GM21515 (cell line): ENCODE results near the gene CHRDL2.

Experiments used
- ATAC-seq: cut with Tn5 transposase; IDR thresholded peaks from one replicate; pipeline ENCODE4 v1.9.1; 2021; ENCODE audit not compliant: unreplicated experiment

CHRDL2 gene

DNA sequence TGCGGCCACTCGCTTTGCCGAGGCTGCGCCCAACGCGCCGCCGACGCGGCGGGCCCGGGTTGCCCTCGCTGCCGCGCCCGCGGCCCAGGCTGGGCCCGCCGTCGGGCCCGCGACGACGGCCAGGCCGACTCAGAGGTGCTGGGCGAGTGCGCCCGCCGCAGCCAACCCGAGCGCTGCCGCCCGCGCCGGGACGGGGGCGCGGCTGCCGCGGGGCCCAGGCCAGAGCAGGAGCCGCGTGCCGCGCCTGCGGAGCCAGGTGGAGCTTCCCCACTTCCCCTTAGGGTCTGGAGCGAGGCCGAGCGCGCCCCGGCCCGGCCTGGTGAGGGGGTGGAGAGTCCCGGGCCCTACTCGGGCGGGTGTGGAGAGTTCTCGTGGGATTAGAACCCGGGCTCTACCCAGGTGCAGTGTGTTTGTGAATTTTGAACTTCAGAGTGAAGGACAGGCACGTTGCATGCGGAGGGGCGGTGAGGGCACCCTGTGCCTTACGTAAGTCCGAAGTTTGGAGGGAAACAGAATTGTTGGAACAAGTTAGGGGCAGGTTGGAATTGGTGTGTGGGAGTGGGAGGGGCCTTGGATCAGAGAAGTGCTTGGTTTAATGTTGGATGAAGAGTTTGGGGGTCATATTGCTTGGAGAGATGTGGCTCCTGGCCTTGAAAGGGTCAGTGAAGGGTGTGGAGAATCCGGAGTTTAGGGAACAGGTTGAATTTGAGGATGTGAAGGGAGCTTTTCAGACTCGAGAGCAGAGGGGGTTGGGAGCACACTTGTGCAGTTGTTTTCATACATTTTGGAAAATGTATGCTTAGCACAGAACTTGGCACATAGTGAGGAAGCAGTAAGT, 18.1 kb upstream of the CHRDL2 start:
- peak; percentile 55 for ATAC-seq

GRCh38 chr11:74748211-74749126, 17.2 kb upstream of the CHRDL2 start, which contains the start of gene RNF169:
Gene RNF169 (plus strand): TSS chr11:74748849. CDS start chr11:74748881, 32 bp downstream.
- peak; percentile 97 for ATAC-seq

DNA sequence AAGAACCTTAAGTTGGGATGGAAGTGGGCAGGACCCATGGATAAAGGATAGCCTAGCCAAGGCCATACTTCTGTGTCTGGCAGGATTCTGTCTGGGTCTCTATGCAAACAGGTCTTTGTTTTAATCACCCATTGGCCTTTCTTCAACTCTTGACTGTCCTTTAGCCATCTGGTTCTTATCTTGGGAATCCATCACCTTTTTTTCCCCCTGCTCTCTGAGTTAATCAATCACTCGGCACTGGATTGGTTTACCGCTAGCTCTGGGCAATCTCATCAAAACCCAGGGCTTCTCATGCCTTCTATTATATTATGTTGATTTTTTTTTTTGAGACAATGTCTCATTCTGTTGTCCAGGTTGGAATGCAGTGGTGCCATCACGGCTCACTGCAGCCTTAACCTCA, 15.6 kb upstream of the CHRDL2 start:
- no peak for ATAC-seq

DNA sequence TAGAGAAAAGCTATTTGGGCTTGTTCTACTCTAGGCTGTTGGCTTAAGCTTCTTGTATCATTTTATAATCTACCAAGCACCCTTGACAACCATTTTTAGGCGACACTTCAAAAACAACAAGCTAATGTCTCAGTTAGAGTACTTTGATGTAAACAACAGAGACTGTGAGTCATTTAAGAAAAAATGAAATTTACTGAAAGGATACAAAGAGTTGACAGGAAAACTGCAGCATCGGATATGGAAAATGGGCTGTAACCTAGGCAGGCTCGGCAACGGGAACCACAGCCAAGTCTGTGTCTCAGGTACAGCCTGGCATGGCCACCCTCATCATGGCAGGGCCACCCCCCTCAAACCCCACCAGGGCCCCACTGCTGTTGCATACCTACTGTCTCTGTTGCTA, 13.1 kb upstream of the CHRDL2 start:
- ATAC-seq: no peak

- no peak for ATAC-seq
These were observed 12.4 kb upstream of the CHRDL2 start for GRCh38 chr11:74743640-74744039.

DNA sequence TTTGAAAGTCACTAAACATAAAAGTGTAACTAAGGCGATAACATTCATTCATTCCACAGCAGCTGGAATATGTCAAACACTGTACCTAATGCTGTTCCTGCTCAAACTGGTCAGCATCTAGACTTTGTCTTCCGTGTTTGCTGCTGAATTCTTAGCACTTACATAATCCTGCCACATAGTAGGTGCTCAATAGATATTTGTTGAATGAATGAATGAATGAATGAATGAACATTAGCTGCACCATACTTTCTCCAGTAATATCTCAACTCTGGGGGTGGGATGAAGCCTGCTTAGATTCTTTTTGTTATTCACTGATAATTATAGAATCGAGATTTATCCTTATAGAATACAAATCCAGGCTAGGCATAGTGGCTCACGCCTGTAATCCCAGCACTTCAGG, 10.8 kb upstream of the CHRDL2 start:
- no peak for ATAC-seq

DNA sequence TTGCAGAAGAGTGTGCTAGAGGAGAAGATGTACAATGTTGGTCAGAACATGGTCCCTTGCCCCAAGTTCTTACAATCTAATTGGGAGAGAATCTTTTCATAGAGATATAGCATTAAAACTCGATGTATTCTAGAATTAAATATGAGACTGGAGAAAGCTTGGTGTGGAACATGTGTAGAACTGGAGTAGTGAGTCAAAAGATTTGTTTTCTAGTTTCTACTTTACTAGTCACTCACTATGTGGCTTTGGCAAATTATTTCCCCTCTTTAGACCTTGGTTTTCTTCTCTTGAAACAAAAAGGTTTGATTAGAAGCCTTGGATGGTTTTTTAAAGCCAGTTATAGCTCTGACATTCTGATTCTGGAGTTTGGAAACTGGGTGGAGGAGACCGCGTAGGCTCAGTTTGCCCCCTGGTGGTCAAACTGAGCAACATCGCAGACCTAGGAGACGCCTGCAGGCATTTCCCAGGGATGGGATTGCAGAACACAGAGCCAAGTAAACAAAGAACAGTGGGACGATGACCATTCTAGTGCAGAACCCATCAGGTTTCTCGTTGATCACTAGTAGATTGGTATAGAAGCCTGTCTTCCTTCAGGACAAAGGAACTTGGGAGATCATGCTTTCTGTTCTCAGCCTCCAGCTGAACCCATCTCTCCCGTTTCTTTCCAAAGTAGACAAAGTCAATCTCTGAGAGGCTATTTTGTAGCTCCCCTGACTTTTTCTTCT, 8.5 kb upstream of the CHRDL2 start:
- no peak for ATAC-seq

DNA sequence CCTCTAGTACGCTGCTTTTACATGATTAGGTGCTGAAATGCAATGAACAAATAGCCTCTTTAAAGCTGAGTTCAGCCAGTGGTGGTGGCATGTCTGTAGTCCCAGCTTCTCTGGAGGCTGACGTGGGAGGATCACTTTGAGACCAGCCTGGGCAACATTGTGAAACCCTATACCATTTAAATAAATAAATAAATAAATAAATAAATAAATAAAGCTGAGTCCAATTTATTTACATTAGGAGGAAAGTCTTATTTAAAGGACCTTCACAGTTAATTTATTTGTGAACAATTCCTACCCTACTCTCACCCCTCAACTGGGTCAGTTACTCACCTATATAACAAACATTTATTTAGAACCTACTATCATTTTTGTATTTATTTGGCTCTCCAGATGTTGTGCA, 4.8 kb upstream of the CHRDL2 start:
- no peak for ATAC-seq

DNA sequence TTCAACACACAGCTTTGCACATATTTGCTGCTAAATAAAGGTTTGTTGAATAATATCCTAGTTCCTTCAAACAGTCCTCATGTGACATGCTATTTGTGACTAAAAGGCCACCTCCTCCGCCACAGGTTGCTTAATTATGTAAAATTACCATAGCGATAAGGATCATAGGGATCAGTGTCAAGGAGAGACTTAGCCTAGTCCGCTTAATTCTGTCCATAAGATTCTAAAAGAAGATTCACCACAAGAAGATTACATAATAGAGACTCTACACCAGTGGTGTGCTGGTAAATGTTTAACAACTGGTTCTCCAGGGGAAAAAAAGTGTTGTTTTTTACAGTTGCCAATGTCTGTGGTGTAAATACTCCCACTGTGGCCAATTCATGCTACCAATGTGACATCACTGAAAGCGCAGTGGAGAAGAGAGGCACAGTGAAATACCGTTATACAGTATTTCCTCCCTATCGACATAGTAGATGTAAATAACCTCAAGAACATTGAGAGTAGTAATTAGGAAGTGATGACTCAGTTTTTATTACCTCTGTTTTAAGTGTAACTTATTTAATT, 4.2 kb upstream of the CHRDL2 start:
- ATAC-seq: no peak

DNA sequence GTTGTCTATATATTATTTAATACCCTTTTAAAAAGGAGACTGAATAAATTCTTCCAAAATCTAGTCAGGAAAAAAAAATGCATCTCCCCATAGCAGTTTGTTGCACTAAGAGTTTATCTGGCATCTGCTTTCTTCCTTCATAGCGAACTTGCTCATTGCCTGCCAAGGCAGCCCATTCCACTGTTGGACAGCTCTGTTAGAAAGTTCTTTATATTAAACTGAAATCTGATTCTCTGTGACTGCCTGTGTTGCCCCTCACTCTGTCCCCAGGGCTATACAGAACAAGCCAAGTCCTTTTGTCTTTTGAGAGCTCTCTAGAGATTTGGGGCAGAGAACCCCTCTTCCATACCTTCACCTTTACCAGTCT, 3.3 kb upstream of the CHRDL2 start:
- ATAC-seq: no peak

DNA sequence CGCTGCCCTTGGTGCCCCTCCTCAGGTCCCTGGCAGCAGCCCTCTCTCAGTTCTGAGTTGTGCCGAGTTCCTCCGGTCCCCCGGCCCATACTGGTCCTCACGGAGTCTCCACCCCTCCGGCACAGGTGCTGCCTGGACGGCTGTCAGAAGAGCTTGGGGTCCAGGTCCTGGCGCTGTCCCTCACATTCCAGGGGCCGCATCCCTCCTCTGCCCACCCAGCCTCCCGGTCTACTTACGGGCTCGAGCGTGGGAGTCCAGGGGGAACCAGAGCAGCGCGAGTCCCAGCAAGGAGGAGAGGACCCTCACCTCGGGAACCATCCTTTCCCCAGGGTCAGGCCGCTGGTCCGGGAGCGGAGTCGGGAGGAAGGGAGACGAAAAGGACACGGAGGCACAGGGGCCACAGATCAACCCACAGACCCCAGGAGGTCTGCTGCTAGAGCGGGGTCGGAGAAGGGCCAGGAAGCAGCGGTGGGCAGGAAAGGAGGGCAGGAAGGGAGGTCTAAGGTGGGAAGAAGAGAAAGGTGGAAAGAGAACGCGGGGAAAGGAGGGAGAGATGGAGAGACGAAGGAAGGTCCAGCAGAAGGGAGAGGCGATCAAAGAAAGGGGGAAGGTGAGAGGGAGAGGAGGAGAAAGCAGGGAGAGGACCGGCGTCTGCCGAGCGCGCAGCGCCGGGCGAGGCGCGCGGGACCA, 510 bp downstream of the CHRDL2 start:
- ATAC-seq: no peak

DNA sequence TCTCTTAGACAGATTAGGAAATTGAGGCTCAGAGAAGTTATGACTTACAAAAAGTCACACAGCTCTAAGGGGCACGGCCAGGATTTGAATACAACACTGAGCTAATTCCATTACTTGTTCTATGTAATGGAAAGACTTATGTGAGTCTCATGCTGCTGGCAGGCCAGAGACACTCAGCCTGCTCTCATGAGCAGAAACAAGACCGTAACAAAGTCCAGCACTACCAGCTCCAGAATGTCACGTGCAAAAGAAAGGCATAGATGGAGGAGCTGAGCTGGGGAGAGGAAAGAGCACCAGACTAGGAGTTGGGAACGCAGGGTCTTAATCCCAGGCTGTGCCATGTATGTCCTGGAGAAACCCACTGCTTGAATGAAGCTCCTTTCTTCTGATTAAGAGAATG, 1.8 kb downstream of the CHRDL2 start:
- no peak for ATAC-seq

DNA sequence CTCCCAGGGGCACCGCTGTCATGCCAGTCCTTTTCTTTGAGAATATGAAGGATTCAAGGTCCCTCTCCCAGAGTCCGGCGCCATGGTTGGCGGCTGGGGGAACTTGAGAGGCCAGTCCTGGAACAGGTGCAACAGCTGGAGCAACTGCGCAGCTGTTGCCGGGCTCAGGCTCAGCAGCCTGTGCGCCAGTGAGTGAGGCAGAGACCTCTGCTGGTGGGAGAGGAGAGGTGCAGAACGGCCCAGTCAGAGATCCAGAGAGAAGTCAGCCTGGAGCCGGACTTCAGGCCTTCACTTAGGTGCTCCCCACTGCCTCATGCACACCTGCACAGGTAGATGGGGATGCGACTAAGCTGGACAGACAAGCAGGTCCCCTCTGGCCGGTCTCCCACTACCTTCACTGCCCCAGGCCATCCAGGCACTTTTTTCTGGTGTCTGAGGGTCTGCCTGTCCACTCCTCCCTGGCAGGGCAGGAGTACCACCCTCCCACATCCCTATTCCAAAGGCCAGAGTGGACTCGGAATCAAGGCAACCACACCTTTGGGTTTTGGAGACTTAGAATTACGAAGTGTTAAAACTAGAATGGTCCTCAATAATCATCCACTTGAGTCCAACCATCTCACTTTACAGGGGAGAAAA, 4.6 kb downstream of the CHRDL2 start:
- peak; percentile 76 for ATAC-seq

DNA sequence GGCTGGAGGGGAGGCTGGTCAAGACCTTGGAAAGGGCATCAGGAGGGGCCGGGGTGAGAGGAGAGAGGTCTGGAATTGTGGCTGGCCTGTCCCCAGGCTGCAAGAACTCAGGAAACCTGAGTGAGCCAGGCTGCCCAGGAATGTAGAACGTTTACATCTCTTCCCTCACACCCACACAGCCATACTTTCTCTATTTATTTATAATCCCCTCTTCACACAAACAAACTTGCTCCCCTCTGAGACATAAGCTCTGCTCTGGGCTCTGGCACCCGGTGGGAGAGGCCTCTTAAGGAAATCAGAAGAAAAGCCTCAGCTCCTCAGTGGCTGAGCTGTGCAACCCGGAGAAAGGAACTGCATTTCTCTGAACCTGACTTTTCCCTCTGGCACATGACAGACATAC, 5.5 kb downstream of the CHRDL2 start:
- no peak for ATAC-seq

DNA sequence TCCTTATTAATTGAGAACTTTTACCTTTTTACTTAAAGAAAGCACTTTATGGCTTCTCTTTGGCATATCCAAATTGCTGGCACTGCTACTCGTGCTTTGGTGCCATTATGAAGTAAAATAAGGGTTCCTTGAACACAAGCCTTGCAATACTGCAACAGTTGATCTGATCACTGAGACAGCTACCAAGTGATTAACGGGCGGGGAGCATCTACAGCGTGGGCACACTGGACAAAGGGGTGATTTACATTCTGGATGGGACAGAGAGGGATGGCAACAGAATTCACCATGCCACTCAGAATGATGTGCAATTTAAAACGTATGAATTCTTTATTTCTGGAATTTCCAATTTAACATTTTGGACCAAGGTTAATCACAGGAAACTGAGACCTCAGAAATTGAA, 7.7 kb downstream of the CHRDL2 start:
- no peak for ATAC-seq

- ATAC-seq: no peak
These were observed 9.8 kb downstream of the CHRDL2 start for GRCh38 chr11:74721479-74721835.

DNA sequence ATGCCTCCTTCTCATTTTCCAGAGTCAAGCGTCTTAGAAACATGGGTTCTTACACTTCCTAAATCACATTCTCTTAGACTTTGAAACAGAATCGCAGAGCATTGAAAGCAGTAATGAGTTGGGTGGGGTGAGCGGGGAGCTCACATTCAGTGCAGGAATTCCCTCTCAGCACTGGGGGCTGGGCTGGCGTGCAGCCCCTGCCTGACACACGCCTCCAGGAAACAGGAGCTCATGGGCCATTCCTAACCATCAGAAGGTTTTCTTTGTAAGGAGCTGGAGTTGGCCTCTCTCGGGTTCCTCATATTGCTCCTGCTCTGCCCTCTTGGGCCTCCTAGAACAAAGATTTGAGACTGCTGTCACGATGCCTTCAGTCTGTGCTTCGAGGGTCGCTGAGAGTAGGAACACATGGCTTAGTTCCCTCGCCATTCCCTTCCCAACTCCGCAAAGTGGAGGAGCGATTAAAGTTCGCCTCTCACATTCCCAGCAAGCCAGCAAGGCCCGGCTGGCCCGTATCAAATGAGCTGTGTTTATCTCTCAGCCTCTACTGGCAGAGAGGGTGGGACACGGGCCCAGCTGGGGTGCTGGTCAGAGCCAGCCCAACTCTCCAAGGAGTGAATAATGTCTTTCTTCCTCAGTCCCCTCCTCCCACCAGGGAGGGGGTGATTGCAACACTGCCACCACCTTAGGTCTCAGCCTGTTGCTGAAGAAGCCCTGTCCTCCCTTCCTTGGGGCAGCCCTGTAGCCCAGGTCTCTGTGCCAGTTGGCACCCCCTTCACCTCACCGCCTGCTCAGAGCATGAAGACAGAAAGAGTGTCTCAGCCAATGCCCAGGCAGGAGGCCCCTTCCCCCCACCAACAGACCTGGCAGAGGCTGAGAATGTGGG, 10.4 kb downstream of the CHRDL2 start:
- no peak for ATAC-seq

DNA sequence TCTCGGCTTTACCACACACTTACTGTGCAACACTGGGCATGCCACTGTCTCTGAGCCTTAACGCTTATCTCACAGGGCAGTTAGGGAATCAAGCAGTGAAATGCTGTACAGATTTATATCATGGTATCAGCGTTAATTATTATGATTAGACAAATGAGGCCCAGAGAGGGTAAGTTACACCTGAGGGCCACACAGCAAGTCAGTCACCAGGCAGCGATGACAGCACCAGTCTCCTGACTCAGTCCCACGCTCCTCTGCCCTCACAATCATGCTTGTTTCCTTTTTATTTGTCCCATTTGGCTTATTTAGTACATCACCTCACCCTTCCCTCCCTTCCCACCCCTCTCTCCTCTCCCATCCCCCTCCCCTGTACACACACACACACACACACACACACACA, 12.2 kb downstream of the CHRDL2 start:
- no peak for ATAC-seq
